Thoracic aorta (tissue), 2 donors: Measurements from ENCODE around the gene HSPB8. TPM values are rescaled to one million over a fixed set of nuclear protein-coding genes. Genes with fewer than 3 reads are reported as not detected.
A peak's percentile ranks its signal among the peaks of the same experiment; 100 is the strongest.
"Not testable (repeated sequence)": the region's sequence is repeated elsewhere in the genome, so short reads cannot be mapped to it uniquely, and the experiment has no call there.

Source experiments
- ATAC-seq: fragments of 150-250 bp; one replicate; pipeline ENCODE4 v1.8.0; 2017; ENCODE audit warnings: low read depth; ENCODE audit not compliant: insufficient number of reproducible peaks, low FRiP score
- DNase-seq: peaks from one replicate; pipeline ENCODE4 v3.0.0-alpha.2; 2020; ENCODE audit warnings: low spot score
- H3K27ac ChIP-seq, 2 donors: fragments of 200-600 bp; sonication (generic); 1 replicate in 1 of 2; 2 replicates in 1 of 2; pipeline ENCODE4 v1.5.1; 2016; ENCODE audit warnings: mild to moderate bottlenecking in 2 of 2, moderate library complexity in 2 of 2
- H3K27me3 ChIP-seq: fragments of 200-600 bp; sonication (generic); replicated peaks from 2 replicates; pipeline ENCODE4 v1.6.0; 2016; ENCODE audit warnings: mild to moderate bottlenecking; ENCODE audit not compliant: insufficient read depth
- H3K36me3 ChIP-seq: fragments of 200-600 bp; sonication (generic); one replicate; pipeline ENCODE4 v1.5.1; 2016
- H3K4me1 ChIP-seq, 2 donors: fragments of 200-600 bp; sonication (generic); 1 replicate in 1 of 2; 2 replicates in 1 of 2; pipeline versions ENCODE4 v1.5.1 to v1.6.0; 2016; ENCODE audit warnings: low read depth in 2 of 2, mild to moderate bottlenecking in 1 of 2; ENCODE audit not compliant: control insufficient read depth in 1 of 2
- H3K4me3 ChIP-seq: fragments of 200-600 bp; sonication (generic); 2 replicates; pipeline ENCODE4 v1.5.1; 2016; ENCODE audit warnings: mild to moderate bottlenecking
- H3K9me3 ChIP-seq: fragments of 200-600 bp; sonication (generic); 2 replicates; pipeline ENCODE4 v1.5.1; 2016
- CTCF ChIP-seq: fragments of 200-600 bp; sonication (generic); IDR thresholded peaks from one replicate; pipeline ENCODE4 v1.5.1; 2019; ENCODE audit warnings: antibody characterized with exemption
- total RNA-seq, 2 donors: library from RNA; depleted of rRNA; stranded (reverse); fragments of >200 nt; gene quantifications; one replicate each; pipeline versions ENCODE4 v1.1.0 to v1.2.3, GENCODE V29; 2016

Gene HSPB8
- total RNA-seq, 2 donors from 2014 or later = 108 to 172 TPM

GRCh38 chr12:119206348-119207062 is 27.8 kb downstream of the HSPB8 start:
- no peak for TF ChIP-seq CTCF
- no peaks in the 10 kb centered on the region for H3K9me3 ChIP-seq
- H3K27me3 ChIP-seq = no peaks in the 10 kb centered on the region
- ATAC-seq = no peak
- H3K36me3 ChIP-seq = no peaks in the 10 kb centered on the region
- no peak for DNase-seq
- H3K4me3 ChIP-seq = no peak overlapping the region
- no peaks in the 10 kb centered on the region for H3K4me1 ChIP-seq
- H3K27ac ChIP-seq = no peak overlapping the region

- ATAC-seq (no peak), DNase-seq (no peak)
- Histone ChIP-seq H3K4me3 (no peak overlapping the region), H3K27ac (no peak overlapping the region), H3K27me3 (no peaks in the 10 kb centered on the region), H3K36me3 (no peaks in the 10 kb centered on the region), H3K4me1 (no peaks in the 10 kb centered on the region), H3K9me3 (no peaks in the 10 kb centered on the region)
- no peak for TF ChIP-seq CTCF
Measured at GRCh38 chr12:119207063-119207560, 28.4 kb downstream of the HSPB8 start.

- no peaks in the 10 kb centered on the region for H3K4me1 ChIP-seq
Measured at GRCh38 chr12:119208626-119209061, 29.9 kb downstream of the HSPB8 start.

GRCh38 chr12:119211884-119212283 is 33.2 kb downstream of the HSPB8 start:
- no peak for TF ChIP-seq CTCF
- H3K9me3 ChIP-seq = no peaks in the 10 kb centered on the region
- DNase-seq (no peak), ATAC-seq (no peak)
- no peaks in the 10 kb centered on the region for H3K4me1 ChIP-seq
- no peak overlapping the region for H3K27ac ChIP-seq
- no peaks in the 10 kb centered on the region for H3K27me3 ChIP-seq
- H3K4me3 ChIP-seq = no peak overlapping the region
- no peaks in the 10 kb centered on the region for H3K36me3 ChIP-seq

More at GRCh38 chr12:119208626-119209061, 29.9 kb downstream of the HSPB8 start:
- ATAC-seq = peak; percentile 80
- H3K27ac ChIP-seq = no peak overlapping the region
- H3K9me3 ChIP-seq = no peaks in the 10 kb centered on the region
- no peak overlapping the region for H3K4me3 ChIP-seq
- no peaks in the 10 kb centered on the region for H3K36me3 ChIP-seq
- no peaks in the 10 kb centered on the region for H3K27me3 ChIP-seq
- no peak for TF ChIP-seq CTCF
- DNase-seq = peak; percentile 16

- Histone ChIP-seq H3K9me3 (no peaks in the 10 kb centered on the region), H3K27ac (no peak overlapping the region), H3K36me3 (no peaks in the 10 kb centered on the region), H3K4me3 (no peak overlapping the region), H3K27me3 (no peaks in the 10 kb centered on the region), H3K4me1 (no peaks in the 10 kb centered on the region)
- no peak for DNase-seq
- no peak for ATAC-seq
- TF ChIP-seq CTCF = no peak
Measured at GRCh38 chr12:119216084-119216483, 37.4 kb downstream of the HSPB8 start.

- H3K9me3 ChIP-seq, H3K36me3 ChIP-seq, H3K4me1 ChIP-seq, DNase-seq, H3K27me3 ChIP-seq, H3K27ac ChIP-seq, H3K4me3 ChIP-seq, ATAC-seq: not testable (repeated sequence)
Measured at GRCh38 chr12:119218875-119219274, 40.1 kb downstream of the HSPB8 start.
